HG02981 (cell line): ENCODE measurements around the gene MPDU1.

Experiments
- ATAC-seq: cut with Tn5 transposase; IDR thresholded peaks from one replicate; pipeline ENCODE4 v1.9.1; 2021; ENCODE audit warnings: mild to moderate bottlenecking, moderate library complexity; ENCODE audit not compliant: unreplicated experiment

The MPDU1 gene

DNA sequence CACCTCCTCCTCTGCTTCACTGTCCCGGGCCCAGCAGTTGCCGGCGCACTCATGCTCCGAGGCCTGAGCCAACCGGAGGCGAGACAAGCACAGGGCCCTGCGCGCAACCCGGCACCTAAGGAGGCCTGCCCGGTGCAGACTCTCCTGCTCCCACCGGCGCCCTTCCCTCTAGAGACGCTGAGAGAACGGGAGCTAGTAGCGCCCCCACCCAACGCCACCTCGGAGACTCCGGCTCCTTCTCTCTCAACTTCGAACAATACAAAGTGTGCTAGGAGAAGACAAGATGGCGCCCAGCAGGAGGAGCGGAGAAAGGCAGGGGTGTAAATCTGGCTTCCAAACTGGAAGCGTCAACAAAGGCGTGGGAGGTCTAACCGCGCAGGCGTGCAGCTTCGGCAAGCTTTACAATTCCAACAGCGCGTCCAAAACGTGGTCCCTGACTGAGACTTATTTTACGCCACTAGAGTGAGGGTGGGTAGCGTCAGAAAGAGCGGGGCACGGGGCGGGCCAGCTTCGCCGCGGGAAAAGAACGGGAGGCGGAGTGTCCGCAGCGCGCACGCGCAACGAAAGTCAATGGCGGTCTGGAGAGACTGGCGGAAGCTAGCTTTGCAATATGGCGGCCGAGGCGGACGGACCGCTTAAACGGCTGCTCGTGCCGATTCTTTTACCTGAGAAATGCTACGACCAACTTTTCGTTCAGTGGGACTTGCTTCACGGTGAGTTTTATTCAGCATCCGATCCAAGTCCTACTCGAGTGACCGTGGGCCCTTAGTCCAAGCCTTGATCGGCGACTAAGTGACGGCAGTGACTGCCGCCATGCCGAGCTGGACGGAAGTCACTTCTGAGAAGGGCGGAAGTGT, at the start of gene MPDU1:
Gene MPDU1 (plus strand): TSS at position 600 of the 857 bp plus-strand sequence. CDS start 11 bp downstream, at position 611.
- peak; percentile 59 for ATAC-seq

- no peak for ATAC-seq
Measured at GRCh38 chr17:7538050-7538449, 45.6 kb upstream of the MPDU1 start.

GRCh38 chr17:7538891-7539545, 44.6 kb upstream of the MPDU1 start:
- ATAC-seq = no peak

- ATAC-seq = no peak
Measured at GRCh38 chr17:7541074-7541621, 42.5 kb upstream of the MPDU1 start.

DNA sequence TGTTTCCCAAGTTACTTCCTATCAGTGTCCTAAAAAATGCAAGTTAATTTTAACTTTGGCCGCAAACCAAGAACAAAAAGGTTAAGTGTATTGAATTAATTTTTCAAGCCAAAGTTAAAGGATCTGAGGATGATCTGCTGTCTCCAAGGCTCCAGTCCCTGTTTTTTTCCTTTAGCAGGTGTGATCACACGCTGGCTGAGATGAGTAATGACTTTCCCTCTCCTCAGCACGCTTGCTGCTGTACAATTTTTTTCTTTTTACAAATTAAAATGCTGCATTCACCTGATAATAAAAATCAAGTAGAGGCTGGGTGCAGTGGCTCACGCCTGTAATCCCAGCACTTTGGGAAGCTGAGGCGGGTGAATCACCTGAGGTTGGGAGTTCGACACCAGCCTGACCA, 38.7 kb upstream of the MPDU1 start:
- ATAC-seq = no peak

DNA sequence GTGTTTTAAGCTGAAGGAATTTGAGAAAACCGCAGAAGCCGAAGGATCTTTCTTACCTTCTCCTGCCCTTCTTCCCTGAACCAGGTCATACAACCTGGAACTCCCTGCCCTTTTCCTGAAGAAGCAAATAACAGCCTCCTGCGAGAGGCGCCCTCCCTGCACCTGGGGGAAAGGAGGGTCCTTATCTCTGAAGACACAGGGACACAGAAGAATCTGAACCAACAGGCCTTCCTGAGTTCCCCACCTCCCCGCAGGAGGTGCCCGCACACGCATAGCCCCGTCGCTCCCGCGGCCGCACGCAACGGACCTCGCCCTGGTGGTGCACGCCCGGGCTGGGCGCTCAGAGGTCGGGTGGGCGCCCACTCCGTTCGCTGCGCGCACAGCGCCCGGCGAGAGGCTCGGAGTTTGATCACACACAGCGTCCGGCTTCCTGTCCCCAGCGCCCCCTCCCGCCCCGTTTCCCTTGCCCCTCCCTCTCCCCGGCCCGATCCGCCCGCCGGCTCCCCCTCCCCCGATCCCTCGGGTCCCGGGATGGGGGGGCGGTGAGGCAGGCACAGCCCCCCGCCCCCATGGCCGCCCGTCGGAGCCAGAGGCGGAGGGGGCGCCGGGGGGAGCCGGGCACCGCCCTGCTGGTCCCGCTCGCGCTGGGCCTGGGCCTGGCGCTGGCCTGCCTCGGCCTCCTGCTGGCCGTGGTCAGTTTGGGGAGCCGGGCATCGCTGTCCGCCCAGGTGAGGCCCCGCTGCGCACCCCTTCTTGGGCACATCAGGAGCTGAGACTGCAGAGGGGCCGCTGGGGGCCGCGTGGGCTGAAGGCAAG, 34.9 kb upstream of the MPDU1 start, which contains the start of gene TNFSF12:
Gene TNFSF12 (plus strand): TSS at position 474 of the 816 bp plus-strand sequence. CDS start 96 bp downstream, at position 570.
- ATAC-seq = no peak

- ATAC-seq = no peak
Measured at GRCh38 chr17:7549401-7550055, 34.1 kb upstream of the MPDU1 start.

- no peak for ATAC-seq
Measured at GRCh38 chr17:7550344-7550743, 33.3 kb upstream of the MPDU1 start.

DNA sequence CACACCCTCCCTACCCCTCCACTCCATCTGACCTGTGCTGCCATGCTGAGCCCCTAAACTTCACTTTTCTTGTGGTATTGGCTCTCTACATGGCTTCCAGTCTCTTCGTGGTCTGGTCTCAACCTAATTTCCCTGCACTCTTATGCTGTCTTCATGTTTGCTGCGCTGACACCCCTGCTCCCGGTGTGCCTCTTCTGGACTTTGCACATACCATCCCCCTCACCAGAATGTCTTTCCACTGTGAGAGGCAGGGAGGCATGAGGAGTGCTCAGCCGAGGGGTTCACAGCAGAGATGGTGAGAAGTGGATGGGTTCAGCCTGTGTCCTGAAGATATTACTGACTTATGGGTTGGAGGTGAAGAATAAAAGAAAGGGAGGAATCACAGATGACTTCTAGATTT, 32.3 kb upstream of the MPDU1 start:
- no peak for ATAC-seq

- ATAC-seq = peak; percentile 60
Measured at GRCh38 chr17:7552621-7553051, 31.0 kb upstream of the MPDU1 start.

DNA sequence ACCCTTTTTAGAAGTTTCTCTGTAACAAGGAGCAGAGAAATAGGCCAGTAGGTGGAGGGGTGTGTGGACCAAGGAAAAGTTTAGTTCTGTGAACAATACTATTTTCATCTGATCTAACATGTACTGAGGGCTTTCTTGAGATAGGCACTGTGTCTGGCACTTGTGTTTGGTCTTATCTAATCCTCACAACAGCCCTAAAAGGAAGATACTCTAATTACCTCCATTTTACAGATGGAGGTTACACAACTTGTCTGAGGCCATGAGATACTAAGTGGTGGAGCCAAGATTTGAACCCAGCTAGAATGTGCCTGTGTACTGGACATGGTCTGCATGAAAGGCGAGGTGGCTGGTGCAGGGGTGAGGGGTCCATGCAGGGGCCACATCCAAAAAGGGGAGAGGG, 30.3 kb upstream of the MPDU1 start:
- ATAC-seq = no peak

DNA sequence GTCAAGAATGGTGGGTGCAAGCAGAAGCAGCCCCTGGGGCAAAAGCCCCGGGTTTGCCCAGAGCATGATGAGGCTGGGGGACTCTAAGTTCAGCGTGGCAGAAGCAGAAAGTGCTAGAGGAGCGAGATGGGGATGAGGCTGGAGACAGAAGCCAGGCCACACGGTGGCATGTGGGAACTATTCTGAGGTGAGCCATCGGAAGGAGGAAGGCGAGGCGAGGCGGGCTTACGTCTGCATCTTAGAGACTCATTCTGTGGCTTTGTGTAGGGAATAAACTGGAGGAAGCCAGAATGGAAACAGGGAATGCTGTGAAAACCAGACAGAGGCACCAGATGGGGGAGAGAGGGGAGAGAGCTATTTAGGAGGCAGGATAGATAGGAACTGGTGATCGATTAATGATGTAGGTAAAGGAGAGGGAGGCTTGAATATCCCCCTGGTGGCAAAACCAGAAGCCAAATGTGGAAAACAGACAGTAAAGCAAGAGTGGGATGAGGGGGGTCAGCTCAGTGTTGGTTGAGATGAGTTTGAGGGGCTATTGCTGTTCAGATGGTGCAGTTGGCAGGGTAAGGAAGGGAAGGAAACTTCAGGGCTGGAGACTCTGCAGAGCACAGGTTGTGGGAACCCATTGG, 28.2 kb upstream of the MPDU1 start:
- no peak for ATAC-seq

DNA sequence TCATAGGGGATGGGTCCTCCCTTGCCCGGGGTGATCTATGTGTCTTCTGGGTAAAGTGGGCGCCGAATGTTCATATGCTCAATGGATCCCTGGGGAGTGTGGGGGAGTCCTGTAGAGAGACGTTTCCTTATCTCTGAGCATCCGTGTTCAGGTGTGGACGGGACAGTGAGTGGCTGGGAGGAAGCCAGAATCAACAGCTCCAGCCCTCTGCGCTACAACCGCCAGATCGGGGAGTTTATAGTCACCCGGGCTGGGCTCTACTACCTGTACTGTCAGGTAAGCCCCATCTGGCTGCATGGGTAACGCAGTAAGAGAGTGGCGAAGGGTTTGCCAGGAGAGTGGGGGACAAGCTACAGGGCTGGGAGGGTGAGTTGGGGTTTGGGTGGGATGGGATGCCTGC, 27.0 kb upstream of the MPDU1 start:
- ATAC-seq = no peak

DNA sequence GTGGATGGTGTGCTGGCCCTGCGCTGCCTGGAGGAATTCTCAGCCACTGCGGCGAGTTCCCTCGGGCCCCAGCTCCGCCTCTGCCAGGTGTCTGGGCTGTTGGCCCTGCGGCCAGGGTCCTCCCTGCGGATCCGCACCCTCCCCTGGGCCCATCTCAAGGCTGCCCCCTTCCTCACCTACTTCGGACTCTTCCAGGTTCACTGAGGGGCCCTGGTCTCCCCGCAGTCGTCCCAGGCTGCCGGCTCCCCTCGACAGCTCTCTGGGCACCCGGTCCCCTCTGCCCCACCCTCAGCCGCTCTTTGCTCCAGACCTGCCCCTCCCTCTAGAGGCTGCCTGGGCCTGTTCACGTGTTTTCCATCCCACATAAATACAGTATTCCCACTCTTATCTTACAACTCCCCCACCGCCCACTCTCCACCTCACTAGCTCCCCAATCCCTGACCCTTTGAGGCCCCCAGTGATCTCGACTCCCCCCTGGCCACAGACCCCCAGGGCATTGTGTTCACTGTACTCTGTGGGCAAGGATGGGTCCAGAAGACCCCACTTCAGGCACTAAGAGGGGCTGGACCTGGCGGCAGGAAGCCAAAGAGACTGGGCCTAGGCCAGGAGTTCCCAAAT, 26.4 kb upstream of the MPDU1 start:
- no peak for ATAC-seq

DNA sequence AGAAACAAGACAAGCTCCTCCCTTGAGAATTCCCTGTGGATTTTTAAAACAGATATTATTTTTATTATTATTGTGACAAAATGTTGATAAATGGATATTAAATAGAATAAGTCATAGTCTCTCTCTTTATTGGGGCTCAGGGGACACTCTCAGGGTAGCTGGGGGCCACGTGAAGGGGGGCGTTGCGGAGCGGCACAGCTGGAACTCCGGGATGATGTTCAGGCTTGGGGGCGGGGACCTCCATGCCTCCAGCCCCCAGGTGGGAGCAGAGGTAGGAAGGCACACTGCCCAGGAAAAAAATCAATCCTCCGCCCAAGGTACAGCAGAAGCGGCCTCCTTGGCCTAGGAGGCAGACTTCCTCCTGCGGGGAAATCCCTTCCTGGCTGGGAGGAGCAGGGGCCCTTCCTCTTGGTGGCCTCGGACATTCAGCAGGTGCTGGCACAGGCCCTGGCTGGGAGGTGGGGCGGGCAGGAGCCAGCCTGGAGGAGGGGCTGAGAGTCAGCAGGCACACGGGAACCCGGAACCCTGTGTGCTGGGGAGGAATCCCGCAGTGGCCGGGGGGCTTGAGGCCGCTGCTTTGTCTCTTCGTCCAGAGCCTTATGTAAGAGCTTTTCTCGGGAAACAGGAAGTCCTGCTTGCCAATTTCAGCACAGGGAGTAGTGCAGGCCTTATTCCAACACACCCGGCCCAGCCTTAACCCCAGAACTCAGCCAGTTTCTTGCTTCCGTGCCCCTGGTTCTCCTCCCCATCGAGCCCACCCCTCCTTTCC, 25.7 kb upstream of the MPDU1 start:
- no peak for ATAC-seq

DNA sequence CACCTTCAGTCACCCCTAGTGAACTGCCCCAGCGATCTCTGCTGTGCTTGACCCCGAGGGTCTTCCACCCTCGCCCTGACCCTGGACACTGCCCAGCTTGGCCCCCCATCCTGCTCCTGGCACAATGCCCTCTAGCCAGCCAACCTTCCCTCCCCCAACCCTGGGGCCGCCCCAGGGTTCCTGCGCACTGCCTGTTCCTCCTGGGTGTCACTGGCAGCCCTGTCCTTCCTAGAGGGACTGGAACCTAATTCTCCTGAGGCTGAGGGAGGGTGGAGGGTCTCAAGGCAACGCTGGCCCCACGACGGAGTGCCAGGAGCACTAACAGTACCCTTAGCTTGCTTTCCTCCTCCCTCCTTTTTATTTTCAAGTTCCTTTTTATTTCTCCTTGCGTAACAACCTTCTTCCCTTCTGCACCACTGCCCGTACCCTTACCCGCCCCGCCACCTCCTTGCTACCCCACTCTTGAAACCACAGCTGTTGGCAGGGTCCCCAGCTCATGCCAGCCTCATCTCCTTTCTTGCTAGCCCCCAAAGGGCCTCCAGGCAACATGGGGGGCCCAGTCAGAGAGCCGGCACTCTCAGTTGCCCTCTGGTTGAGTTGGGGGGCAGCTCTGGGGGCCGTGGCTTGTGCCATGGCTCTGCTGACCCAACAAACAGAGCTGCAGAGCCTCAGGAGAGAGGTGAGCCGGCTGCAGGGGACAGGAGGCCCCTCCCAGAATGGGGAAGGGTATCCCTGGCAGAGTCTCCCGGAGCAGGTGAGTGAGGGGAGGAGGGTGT, 24.9 kb upstream of the MPDU1 start, which contains the start of gene TNFSF13:
Gene TNFSF13 (plus strand): TSS at position 207 of the 776 bp plus-strand sequence. CDS start 290 bp downstream, at position 497.
- ATAC-seq = no peak

- no peak for ATAC-seq
Measured at GRCh38 chr17:7559320-7560171, 24.1 kb upstream of the MPDU1 start.
